ENCODE results near the gene PNMA8A.

The PNMA8A gene

GRCh38 chr19:46428239-46429135, 42.9 kb downstream of the PNMA8A start, which contains the start of gene PNMA8C:
Gene PNMA8C, minus strand, starts transcription at chr19:46428936. Its CDS starts 577 bp downstream, at chr19:46428359.
- ChIA-PET CTCF (interaction anchor here (1.4 kb wide), 1 partner anchor 25 kb away, joined by 3 read pairs; no protein-coding TSS in a partner anchor), POLR2A (no interaction called here)
- TF ChIP-seq, protein P1, sequence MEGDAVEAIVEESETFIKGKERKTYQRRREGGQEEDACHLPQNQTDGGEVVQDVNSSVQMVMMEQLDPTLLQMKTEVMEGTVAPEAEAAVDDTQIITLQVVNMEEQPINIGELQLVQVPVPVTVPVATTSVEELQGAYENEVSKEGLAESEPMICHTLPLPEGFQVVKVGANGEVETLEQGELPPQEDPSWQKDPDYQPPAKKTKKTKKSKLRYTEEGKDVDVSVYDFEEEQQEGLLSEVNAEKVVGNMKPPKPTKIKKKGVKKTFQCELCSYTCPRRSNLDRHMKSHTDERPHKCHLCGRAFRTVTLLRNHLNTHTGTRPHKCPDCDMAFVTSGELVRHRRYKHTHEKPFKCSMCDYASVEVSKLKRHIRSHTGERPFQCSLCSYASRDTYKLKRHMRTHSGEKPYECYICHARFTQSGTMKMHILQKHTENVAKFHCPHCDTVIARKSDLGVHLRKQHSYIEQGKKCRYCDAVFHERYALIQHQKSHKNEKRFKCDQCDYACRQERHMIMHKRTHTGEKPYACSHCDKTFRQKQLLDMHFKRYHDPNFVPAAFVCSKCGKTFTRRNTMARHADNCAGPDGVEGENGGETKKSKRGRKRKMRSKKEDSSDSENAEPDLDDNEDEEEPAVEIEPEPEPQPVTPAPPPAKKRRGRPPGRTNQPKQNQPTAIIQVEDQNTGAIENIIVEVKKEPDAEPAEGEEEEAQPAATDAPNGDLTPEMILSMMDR (IDR thresholded peaks at IDR 0.05; ENCODE audit: control extremely low read depth, extremely low read depth, low read depth, missing control alignments): no peak
- no peak for DNase-seq (ENCODE audit: extremely low spot score)

DNA sequence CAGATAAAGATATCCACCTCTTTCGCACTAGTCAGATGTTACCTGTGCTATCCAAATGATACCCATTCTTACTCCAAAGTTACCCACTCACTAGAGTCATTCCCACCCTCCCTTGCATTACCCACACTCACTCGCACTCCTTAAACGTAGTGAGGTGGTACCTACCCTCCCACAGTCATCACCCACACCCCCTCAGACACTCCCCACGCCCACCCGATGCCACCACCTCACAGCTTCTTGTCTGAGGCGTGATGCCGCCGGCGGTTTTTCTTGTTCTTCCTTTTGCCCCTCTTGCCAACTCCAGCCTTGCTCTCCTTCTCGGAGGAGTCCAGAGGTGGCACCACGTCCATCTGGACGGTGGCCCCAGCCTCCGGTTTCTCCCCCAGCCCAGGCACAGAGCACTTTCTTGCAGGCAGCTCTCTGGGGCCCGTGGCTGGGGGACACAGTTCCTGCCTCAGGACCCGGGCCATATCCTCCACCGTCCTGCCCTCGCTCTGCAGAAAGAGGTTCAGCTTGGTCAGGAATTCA, 43.8 kb downstream of the PNMA8A start:
- ChIA-PET CTCF (interaction anchor here (1.3 to 1.4 kb wide), 2 partner anchors 12 to 24 kb away, joined by 3 read pairs; no protein-coding TSS in a partner anchor), POLR2A (no interaction called here)
- TF ChIP-seq, protein P1 (IDR thresholded peaks at IDR 0.05; ENCODE audit: control extremely low read depth, extremely low read depth, low read depth, missing control alignments): no peak
- DNase-seq (ENCODE audit: extremely low spot score): no peak

- ChIA-PET CTCF (interaction anchor here (1.3 kb wide), 1 partner anchor 11 kb away, joined by 3 read pairs; no protein-coding TSS in a partner anchor), POLR2A (no interaction called here)
- DNase-seq (ENCODE audit: extremely low spot score): no peak
Observed at GRCh38 chr19:46426506-46427162, 44.7 kb downstream of the PNMA8A start.

DNA sequence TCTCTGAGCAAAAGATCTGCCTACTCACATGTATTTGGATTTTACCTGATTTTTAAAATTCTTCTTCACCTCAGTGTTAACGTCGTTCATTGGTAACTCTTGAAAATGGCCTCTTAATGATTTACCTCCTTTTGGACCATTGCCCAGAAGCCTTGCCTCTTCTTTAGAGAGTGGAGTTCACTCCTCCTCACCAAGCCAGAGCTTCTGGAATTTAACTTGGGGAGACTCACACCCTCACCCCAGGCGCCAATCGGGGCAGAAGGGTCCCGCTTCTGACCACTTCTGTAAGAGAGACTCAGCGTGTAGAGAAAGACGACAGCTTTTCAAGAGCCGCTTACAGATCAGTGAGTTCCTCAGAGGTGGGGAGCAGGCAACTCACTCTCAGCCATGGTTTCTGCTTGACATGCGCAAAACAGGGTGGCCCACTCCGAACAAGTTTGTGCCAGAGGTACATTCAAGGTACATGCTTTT, 45.3 kb downstream of the PNMA8A start:
- CTCF ChIA-PET: no interaction called here
- POLR2A ChIA-PET: no interaction called here
- TF ChIP-seq, protein P1 (IDR thresholded peaks at IDR 0.05; ENCODE audit: control extremely low read depth, extremely low read depth, low read depth, missing control alignments): no peak
- no peak for DNase-seq (ENCODE audit: extremely low spot score)

More at GRCh38 chr19:46426506-46427162, 44.7 kb downstream of the PNMA8A start:
- TF ChIP-seq, protein P1 (IDR thresholded peaks at IDR 0.05; ENCODE audit: control extremely low read depth, extremely low read depth, low read depth, missing control alignments): no peak

DNA sequence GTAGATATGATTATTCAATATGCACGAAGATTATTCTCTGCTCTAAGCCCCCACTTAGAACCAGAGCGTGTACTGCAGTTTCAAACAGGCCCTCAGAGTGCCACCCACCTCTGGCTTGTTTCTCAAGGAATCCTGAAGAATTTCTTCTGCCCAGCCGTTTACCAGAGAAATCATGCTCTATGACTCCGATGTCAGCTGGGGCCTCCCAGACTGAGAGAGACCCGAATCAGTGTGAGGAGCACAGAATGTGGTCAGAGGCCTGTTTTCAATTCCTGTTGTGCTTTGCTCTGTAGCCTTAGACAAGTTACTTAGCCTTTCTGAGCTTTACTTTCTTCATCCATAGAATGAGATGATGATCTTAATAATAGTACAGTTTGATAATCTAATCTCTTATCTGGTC, 48.2 kb downstream of the PNMA8A start:
- CTCF ChIA-PET: interaction anchor here (1.7 kb wide), 1 partner anchor 91 kb away, joined by 4 read pairs; no protein-coding TSS in a partner anchor
- POLR2A ChIA-PET: no interaction called here
- TF ChIP-seq, protein P1 (IDR thresholded peaks at IDR 0.05; ENCODE audit: control extremely low read depth, extremely low read depth, low read depth, missing control alignments): no peak
- DNase-seq (ENCODE audit: extremely low spot score): no peak

- TF ChIP-seq, protein P1 (IDR thresholded peaks at IDR 0.05; ENCODE audit: control extremely low read depth, extremely low read depth, low read depth, missing control alignments): no peak
- no peak for DNase-seq (ENCODE audit: extremely low spot score)
- POLR2A ChIA-PET: no interaction called here
- CTCF ChIA-PET: interaction anchor here (1.7 kb wide), 1 partner anchor 92 kb away, joined by 4 read pairs; no protein-coding TSS in a partner anchor
Observed at GRCh38 chr19:46422344-46422743, 49.0 kb downstream of the PNMA8A start.
